Mesenchymal stem cell (in vitro differentiated cells and primary cell): ENCODE measurements around the gene PRPSAP1.
"Not testable (repeated sequence)": the region's sequence is repeated elsewhere in the genome, so short reads cannot be mapped to it uniquely, and the experiment has no call there.

Experiments used
- DNase-seq: peaks from one replicate; pipeline ENCODE4 v3.0.0-alpha.2; 2013
- H2AFZ ChIP-seq: one replicate; pipeline ENCODE4 v1.6.1; 2013; ENCODE audit warnings: low read depth, mild to moderate bottlenecking, control low read depth, inconsistent platforms, low read length, moderate library complexity
- H2AK5ac ChIP-seq: 2 replicates; pipeline ENCODE4 v1.6.1; 2013; ENCODE audit warnings: low read length, moderate library complexity, mild to moderate bottlenecking, inconsistent platforms; ENCODE audit not compliant: severe bottlenecking
- H2BK120ac ChIP-seq: one replicate; pipeline ENCODE4 v1.6.1; 2013; ENCODE audit warnings: low read depth, mild to moderate bottlenecking, inconsistent platforms, low read length, moderate library complexity
- H2BK12ac ChIP-seq, 2 experiments: one replicate each; pipeline ENCODE4 v1.6.1; 2013; ENCODE audit warnings: inconsistent platforms in 2 of 2, low read length in 2 of 2, mild to moderate bottlenecking in 2 of 2, moderate library complexity in 2 of 2, control low read depth in 1 of 2
- H2BK15ac ChIP-seq: one replicate; pipeline ENCODE4 v1.6.1; 2013; ENCODE audit warnings: mild to moderate bottlenecking, low read depth, inconsistent platforms; ENCODE audit not compliant: poor library complexity, severe bottlenecking
- H2BK5ac ChIP-seq: 2 replicates; pipeline ENCODE4 v1.6.1; 2013; ENCODE audit warnings: low read depth, mild to moderate bottlenecking, low read length, control low read depth, inconsistent platforms; ENCODE audit not compliant: poor library complexity, severe bottlenecking
- H3K14ac ChIP-seq, 2 experiments: one replicate each; pipeline ENCODE4 v1.6.1; 2013; ENCODE audit warnings: inconsistent platforms in 2 of 2, low read length in 2 of 2, control low read depth in 1 of 2, mild to moderate bottlenecking in 1 of 2, moderate library complexity in 1 of 2
- H3K18ac ChIP-seq, 2 experiments: one replicate each; pipeline ENCODE4 v1.6.1; 2013; ENCODE audit warnings: inconsistent platforms in 2 of 2, low read length in 2 of 2, control low read depth in 1 of 2, low read depth in 1 of 2, mild to moderate bottlenecking in 1 of 2
- H3K23ac ChIP-seq, 2 experiments: one replicate each; pipeline ENCODE4 v1.6.1; 2013; ENCODE audit warnings: inconsistent platforms in 2 of 2, low read length in 2 of 2, mild to moderate bottlenecking in 2 of 2, moderate library complexity in 2 of 2, control low read depth in 1 of 2
- H3K27ac ChIP-seq: 2 replicates; pipeline ENCODE4 v1.5.1; 2013; ENCODE audit warnings: mild to moderate bottlenecking, moderate library complexity, low read length, control low read depth, inconsistent platforms; ENCODE audit not compliant: poor library complexity, severe bottlenecking
- H3K27me3 ChIP-seq, 2 experiments: 2 replicates each; pipeline versions ENCODE4 v1.6.1 to v1.7.0; 2013; ENCODE audit warnings: low read length in 2 of 2, mild to moderate bottlenecking in 2 of 2, moderate library complexity in 2 of 2, control low read depth in 1 of 2, inconsistent platforms in 1 of 2; ENCODE audit not compliant: control insufficient read depth in 1 of 2, insufficient read depth in 1 of 2
- H3K36me3 ChIP-seq, 2 experiments: 2 replicates each; pipeline versions ENCODE4 v1.6.1 to v1.7.0; 2013; ENCODE audit warnings: low read length in 2 of 2, control low read depth in 1 of 2, inconsistent platforms in 1 of 2, low read depth in 1 of 2, mild to moderate bottlenecking in 1 of 2; ENCODE audit not compliant: insufficient read depth in 2 of 2, control insufficient read depth in 1 of 2
- H3K4ac ChIP-seq, 2 experiments: one replicate each; pipeline ENCODE4 v1.6.1; 2013; ENCODE audit warnings: inconsistent platforms in 2 of 2, low read length in 2 of 2, mild to moderate bottlenecking in 2 of 2, moderate library complexity in 2 of 2, control low read depth in 1 of 2, low read depth in 1 of 2
- H3K4me1 ChIP-seq: 2 replicates; pipeline ENCODE4 v1.6.1; 2013; ENCODE audit warnings: low read depth, low read length, control low read depth; ENCODE audit not compliant: control insufficient read depth, insufficient read depth
- H3K4me2 ChIP-seq: 2 replicates; pipeline ENCODE4 v1.6.1; 2013; ENCODE audit warnings: low read length, mild to moderate bottlenecking, inconsistent platforms; ENCODE audit not compliant: poor library complexity, severe bottlenecking
- H3K4me3 ChIP-seq, 2 experiments: 2 replicates each; pipeline versions ENCODE4 v1.5.1 to v1.7.0; 2013; ENCODE audit warnings: low read length in 2 of 2, mild to moderate bottlenecking in 2 of 2, control low read depth in 1 of 2, low read depth in 1 of 2; ENCODE audit not compliant: insufficient read depth in 1 of 2
- H3K79me1 ChIP-seq: replicated peaks from 2 replicates; pipeline ENCODE4 v1.6.1; 2013; ENCODE audit warnings: mild to moderate bottlenecking, control low read depth, low read length, inconsistent platforms; ENCODE audit not compliant: poor library complexity, severe bottlenecking
- H3K9ac ChIP-seq: 2 replicates; pipeline ENCODE4 v1.7.0; 2013; ENCODE audit warnings: mild to moderate bottlenecking, low read length, moderate library complexity
- H3K9me3 ChIP-seq: 2 replicates; pipeline ENCODE4 v1.7.0; 2013; ENCODE audit warnings: mild to moderate bottlenecking, low read length; ENCODE audit not compliant: control insufficient read depth
- H4K8ac ChIP-seq: one replicate; pipeline ENCODE4 v1.6.1; 2013; ENCODE audit warnings: inconsistent platforms, mild to moderate bottlenecking, low read length, moderate library complexity
- H4K91ac ChIP-seq: one replicate; pipeline ENCODE4 v1.6.1; 2013; ENCODE audit warnings: mild to moderate bottlenecking, low read length, inconsistent platforms
- WGBS: methylation state at CpG from one replicate; pipeline ENCODE4 v1.1.7; 2013; ENCODE audit warnings: mixed read lengths; 5-methylcytosine and 5-hydroxymethylcytosine counted together

Gene PRPSAP1

DNA sequence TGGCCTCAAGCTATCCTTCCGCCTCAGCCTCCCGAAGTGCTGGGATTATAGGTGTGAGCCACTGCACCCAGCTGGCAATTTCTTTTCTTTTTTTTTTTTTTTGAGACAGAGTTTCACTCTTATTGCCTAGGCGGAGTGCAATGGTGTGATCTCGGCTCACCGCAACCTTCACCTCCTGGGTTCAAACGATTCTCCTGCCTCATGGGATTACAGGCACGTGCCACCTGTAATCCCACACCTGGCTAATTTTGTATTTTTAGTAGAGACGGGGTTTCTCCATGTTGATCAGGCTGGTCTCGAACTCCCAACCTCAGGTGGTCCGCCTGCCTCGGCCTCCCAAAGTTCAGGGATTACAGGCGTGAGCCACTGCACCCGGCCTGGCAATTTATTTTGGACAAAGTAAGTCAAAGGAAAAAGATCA, 86.1 kb downstream of the PRPSAP1 start:
- not testable (repeated sequence) for H3K18ac ChIP-seq, H3K27me3 ChIP-seq

DNA sequence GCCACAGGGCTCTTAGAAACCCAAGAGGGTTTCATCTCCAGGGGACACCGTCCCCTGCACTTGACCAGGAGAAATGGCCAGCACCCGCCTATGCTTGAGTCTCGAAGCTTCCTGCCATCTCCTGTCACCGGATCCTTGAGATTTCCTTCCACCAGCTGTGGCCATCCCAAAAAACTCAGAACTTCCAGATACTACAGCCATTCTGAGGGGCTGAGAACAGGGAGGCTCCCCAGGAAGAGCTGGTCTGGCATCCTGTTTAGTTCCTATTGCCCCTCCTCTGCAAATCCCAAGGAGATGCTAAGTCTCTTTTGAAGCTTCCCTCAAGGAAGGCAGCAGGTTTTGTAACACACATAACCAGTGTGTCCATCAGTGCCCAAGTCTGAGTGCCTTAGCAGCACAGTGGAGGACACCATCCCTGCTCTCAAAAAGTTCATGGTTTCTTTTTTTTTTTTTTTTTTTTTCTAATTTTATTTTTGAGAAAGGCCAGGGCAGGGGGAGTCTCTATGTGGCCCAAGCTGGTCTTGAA, 86.6 kb downstream of the PRPSAP1 start:
- Histone ChIP-seq H2AK5ac (no peak overlapping the region), H3K27me3 (no peaks in the 10 kb centered on the region), H3K9ac (peak overlapping the region; percentile 92), H3K4me1 (peaks cover 55% of the 10 kb centered on the region), H2BK120ac (no peak overlapping the region), H3K9me3 (no peaks in the 10 kb centered on the region), H3K4ac (peak overlapping the region in 1 of 2 experiments; percentile 56), H3K36me3 (peaks cover 20 to 38% of the 10 kb centered on the region in 2 experiments), H2BK5ac (no peak overlapping the region), H3K4me3 (peak overlapping the region; percentile 28 to 92), H2AFZ (no peak overlapping the region), H4K8ac (no peak overlapping the region), H4K91ac (no peak overlapping the region), H3K27ac (no peak overlapping the region), H2BK15ac (no peak overlapping the region), H3K18ac (no peak overlapping the region), H3K14ac (no peak overlapping the region), H3K79me1 (peaks cover 16% of the 10 kb centered on the region), H3K4me2 (peak overlapping the region; percentile 91), H2BK12ac (no peak overlapping the region), H3K23ac (no peak overlapping the region)
- DNase-seq = no peak
- 90% methylated on average over 4 of the region's 4 CpGs for WGBS

More for the DNA sequence above, 86.1 kb downstream of the PRPSAP1 start:
- Histone ChIP-seq H3K36me3 (peaks cover 20 to 38% of the 10 kb centered on the region in 2 experiments), H3K9ac (peak overlapping the region; percentile 81), H3K79me1 (peaks cover 16% of the 10 kb centered on the region), H3K4me3 (peak overlapping the region in 1 of 2 experiments; percentile 63), H3K4me1 (peaks cover 60% of the 10 kb centered on the region)
- H2BK5ac ChIP-seq, H2BK12ac ChIP-seq, H4K91ac ChIP-seq, H3K4me2 ChIP-seq, H2BK120ac ChIP-seq, H2BK15ac ChIP-seq, H3K27ac ChIP-seq, H3K14ac ChIP-seq, H2AK5ac ChIP-seq, H2AFZ ChIP-seq, DNase-seq, H3K23ac ChIP-seq, H3K4ac ChIP-seq, H3K9me3 ChIP-seq, H4K8ac ChIP-seq: not testable (repeated sequence)
- WGBS = 98% methylated on average over 13 of the region's 13 CpGs

DNA sequence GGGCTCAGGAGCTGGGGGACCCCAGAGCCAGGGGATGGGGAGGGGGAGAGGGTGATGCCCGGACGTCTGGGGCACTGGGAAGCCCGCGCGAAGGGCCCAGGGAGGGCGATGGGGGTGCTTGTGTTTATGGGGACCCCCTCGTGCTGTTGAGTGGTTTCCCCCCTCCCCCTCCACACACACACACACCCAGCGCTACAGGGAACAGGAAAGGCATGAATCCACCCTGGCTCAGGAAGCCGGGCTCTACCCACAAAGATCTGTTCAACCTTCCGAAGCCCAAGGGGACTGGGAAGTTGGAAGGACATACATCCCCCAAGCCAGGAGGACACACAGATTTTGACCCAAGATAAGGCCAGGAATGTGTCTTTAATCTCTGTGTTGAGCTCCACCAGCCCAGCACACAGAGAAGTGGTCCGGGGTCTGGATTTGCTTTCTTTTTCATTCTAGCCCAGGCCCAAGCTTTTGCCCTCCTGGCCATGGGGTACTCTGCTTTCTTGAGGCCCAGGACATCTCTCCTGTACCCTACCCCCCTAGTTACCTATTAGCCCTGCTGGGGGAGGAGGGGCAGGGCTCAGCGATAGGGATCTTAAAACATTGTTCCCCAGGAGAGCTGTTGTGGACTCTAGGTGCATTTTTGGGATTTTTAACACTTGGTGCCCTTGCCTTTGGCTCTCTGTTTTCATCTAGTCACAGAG, 87.3 kb downstream of the PRPSAP1 start:
- Histone ChIP-seq H3K27ac (peak overlapping the region; percentile 64), H2AFZ (no peak overlapping the region), H4K91ac (peak overlapping the region; percentile 80), H3K4ac (peak overlapping the region in 1 of 2 experiments; percentile 78), H3K4me1 (peaks cover 48% of the 10 kb centered on the region), H3K79me1 (peaks cover 12% of the 10 kb centered on the region), H3K36me3 (peaks cover 20 to 34% of the 10 kb centered on the region in 2 experiments), H3K9me3 (no peaks in the 10 kb centered on the region), H3K23ac (no peak overlapping the region), H2BK120ac (peak overlapping the region; percentile 96), H3K18ac (peak overlapping the region; percentile 86 to 91), H2BK15ac (peak overlapping the region; percentile 78), H3K27me3 (no peaks in the 10 kb centered on the region), H3K14ac (peak overlapping the region in 1 of 2 experiments; percentile 78), H2AK5ac (peak overlapping the region; percentile 59), H2BK12ac (peak overlapping the region; percentile 59 to 87), H4K8ac (peak overlapping the region; percentile 79), H3K4me3 (peak overlapping the region; percentile 92 to 97), H3K4me2 (peak overlapping the region; percentile 91), H3K9ac (peak overlapping the region; percentile 92), H2BK5ac (no peak overlapping the region)
- 11% methylated on average over 6 of the region's 12 CpGs for WGBS
- DNase-seq = peak; percentile 58

DNA sequence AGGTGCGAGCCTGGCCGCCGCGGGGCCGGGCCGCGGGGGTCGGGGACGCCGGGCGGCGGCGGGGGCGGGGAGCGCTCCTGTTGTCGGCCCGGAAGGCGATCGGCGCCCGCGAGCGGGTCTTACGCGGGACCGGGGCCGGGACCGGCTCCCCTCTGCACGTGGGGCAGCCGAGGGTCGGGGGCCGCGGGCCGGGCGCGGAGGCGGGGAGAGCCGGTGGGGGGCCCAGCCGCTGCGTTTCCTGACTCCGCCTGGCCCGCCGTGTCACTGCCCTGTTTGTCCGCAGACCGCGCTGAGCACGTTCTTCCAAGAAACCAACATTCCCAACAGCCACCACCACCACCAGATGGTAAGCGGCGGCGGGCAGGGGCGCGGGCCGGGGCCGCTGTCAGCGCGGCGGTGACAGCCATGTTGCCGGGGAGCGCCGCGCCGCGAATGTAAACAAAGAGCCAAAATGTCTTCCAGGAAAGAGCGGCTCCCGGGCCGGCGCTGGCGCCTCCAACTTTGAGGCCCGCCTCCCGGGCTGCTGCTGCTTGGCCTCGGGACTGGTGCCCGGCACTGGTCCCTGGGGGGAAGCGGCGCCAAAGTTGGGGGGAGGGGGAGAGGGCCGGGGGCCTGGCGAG, 88.0 kb downstream of the PRPSAP1 start:
- Histone ChIP-seq H2AK5ac (no peak overlapping the region), H2BK5ac (peak overlapping the region; percentile 70), H3K36me3 (peaks cover 15 to 27% of the 10 kb centered on the region in 2 experiments), H2BK120ac (peak overlapping the region; percentile 96), H4K8ac (peak overlapping the region; percentile 79), H3K4me2 (peak overlapping the region; percentile 91), H3K18ac (peak overlapping the region; percentile 86 to 91), H3K27ac (no peak overlapping the region), H3K4me1 (peaks cover 42% of the 10 kb centered on the region), H2BK15ac (peak overlapping the region; percentile 92), H2BK12ac (peak overlapping the region in 1 of 2 experiments; percentile 51), H3K9me3 (no peaks in the 10 kb centered on the region), H2AFZ (peak overlapping the region; percentile 63), H3K23ac (peak overlapping the region in 1 of 2 experiments; percentile 92), H3K79me1 (peaks cover 9% of the 10 kb centered on the region), H3K4ac (peak overlapping the region; percentile 75 to 82), H3K14ac (peak overlapping the region; percentile 73 to 89), H4K91ac (peak overlapping the region; percentile 91), H3K4me3 (peak overlapping the region; percentile 92 to 97), H3K27me3 (no peaks in the 10 kb centered on the region), H3K9ac (peak overlapping the region; percentile 92)
- WGBS = under 1% methylated on average over 41 of the region's 76 CpGs
- peak; percentile 67 for DNase-seq
